ENCODE data around the gene RHEX. TPM values are rescaled to one million over a fixed set of nuclear protein-coding genes. Genes with fewer than 3 reads are reported as not detected.
"Not testable (repeated sequence)": the region's sequence is repeated elsewhere in the genome, so short reads cannot be mapped to it uniquely, and the experiment has no call there.

Gene RHEX
- total RNA-seq, 1 donor = not detected

- Histone ChIP-seq H3K27me3 (ENCODE audit: insufficient read depth, low read length) (no peaks in the 10 kb centered on the region), H3K4me3 (ENCODE audit: low read length) (no peak overlapping the region), H3K9me3 (ENCODE audit: low read depth, low read length) (no peaks in the 10 kb centered on the region), H3K4me1 (ENCODE audit: insufficient read depth, low read length) (peaks cover 12% of the 10 kb centered on the region)
Measured at GRCh38 chr1:206060844-206061243, 7.9 kb downstream of the RHEX start.

GRCh38 chr1:206062464-206062863, 9.5 kb downstream of the RHEX start:
- Histone ChIP-seq H3K27me3 (ENCODE audit: insufficient read depth, low read length) (no peaks in the 10 kb centered on the region), H3K4me3 (ENCODE audit: low read length) (no peak overlapping the region), H3K4me1 (ENCODE audit: insufficient read depth, low read length) (peaks cover 28% of the 10 kb centered on the region), H3K9me3 (ENCODE audit: low read depth, low read length) (no peaks in the 10 kb centered on the region)

GRCh38 chr1:206064001-206064400, 11.0 kb downstream of the RHEX start:
- H3K9me3 ChIP-seq (ENCODE audit: low read depth, low read length); H3K27me3 ChIP-seq (ENCODE audit: insufficient read depth, low read length); H3K4me3 ChIP-seq (ENCODE audit: low read length): not testable (repeated sequence)
- peaks cover 43% of the 10 kb centered on the region for H3K4me1 ChIP-seq (ENCODE audit: insufficient read depth, low read length)

GRCh38 chr1:206064501-206064900, 11.5 kb downstream of the RHEX start:
- not testable (repeated sequence) for H3K4me3 ChIP-seq (ENCODE audit: low read length); H3K9me3 ChIP-seq (ENCODE audit: low read depth, low read length); H3K27me3 ChIP-seq (ENCODE audit: insufficient read depth, low read length)
- H3K4me1 ChIP-seq (ENCODE audit: insufficient read depth, low read length) = peaks cover 38% of the 10 kb centered on the region

GRCh38 chr1:206065547-206066145, 12.7 kb downstream of the RHEX start:
- Histone ChIP-seq H3K4me1 (ENCODE audit: insufficient read depth, low read length) (peaks cover 35% of the 10 kb centered on the region), H3K4me3 (ENCODE audit: low read length) (no peak overlapping the region)

GRCh38 chr1:206066479-206067171, 13.7 kb downstream of the RHEX start:
- peaks cover 35% of the 10 kb centered on the region for H3K4me1 ChIP-seq (ENCODE audit: insufficient read depth, low read length)
- H3K9me3 ChIP-seq (ENCODE audit: low read depth, low read length) = no peaks in the 10 kb centered on the region
- H3K27me3 ChIP-seq (ENCODE audit: insufficient read depth, low read length) = no peaks in the 10 kb centered on the region

More at GRCh38 chr1:206065547-206066145, 12.7 kb downstream of the RHEX start:
- Histone ChIP-seq H3K9me3 (ENCODE audit: low read depth, low read length) (no peaks in the 10 kb centered on the region), H3K27me3 (ENCODE audit: insufficient read depth, low read length) (no peaks in the 10 kb centered on the region)

GRCh38 chr1:206067486-206068227, 14.7 kb downstream of the RHEX start:
- Histone ChIP-seq H3K4me1 (ENCODE audit: insufficient read depth, low read length) (peaks cover 35% of the 10 kb centered on the region), H3K4me3 (ENCODE audit: low read length) (no peak overlapping the region), H3K9me3 (ENCODE audit: low read depth, low read length) (no peaks in the 10 kb centered on the region), H3K27me3 (ENCODE audit: insufficient read depth, low read length) (no peaks in the 10 kb centered on the region)

More at GRCh38 chr1:206066479-206067171, 13.7 kb downstream of the RHEX start:
- H3K4me3 ChIP-seq (ENCODE audit: low read length) = no peak overlapping the region

- no peaks in the 10 kb centered on the region for H3K27me3 ChIP-seq (ENCODE audit: insufficient read depth, low read length)
- H3K4me1 ChIP-seq (ENCODE audit: insufficient read depth, low read length) = peaks cover 35% of the 10 kb centered on the region
- no peaks in the 10 kb centered on the region for H3K9me3 ChIP-seq (ENCODE audit: low read depth, low read length)
- no peak overlapping the region for H3K4me3 ChIP-seq (ENCODE audit: low read length)
Measured at GRCh38 chr1:206068314-206068713, 15.3 kb downstream of the RHEX start.

GRCh38 chr1:206070627-206071304, 17.8 kb downstream of the RHEX start:
- Histone ChIP-seq H3K9me3 (ENCODE audit: low read depth, low read length) (no peaks in the 10 kb centered on the region), H3K27me3 (ENCODE audit: insufficient read depth, low read length) (no peaks in the 10 kb centered on the region), H3K4me3 (ENCODE audit: low read length) (no peak overlapping the region), H3K4me1 (ENCODE audit: insufficient read depth, low read length) (peaks cover 36% of the 10 kb centered on the region)

GRCh38 chr1:206074839-206075238, 21.9 kb downstream of the RHEX start:
- Histone ChIP-seq H3K27me3 (ENCODE audit: insufficient read depth, low read length) (no peaks in the 10 kb centered on the region), H3K4me1 (ENCODE audit: insufficient read depth, low read length) (peaks cover 25% of the 10 kb centered on the region), H3K9me3 (ENCODE audit: low read depth, low read length) (no peaks in the 10 kb centered on the region), H3K4me3 (ENCODE audit: low read length) (no peak overlapping the region)

- H3K4me3 ChIP-seq (ENCODE audit: low read length) = no peak overlapping the region
- no peaks in the 10 kb centered on the region for H3K9me3 ChIP-seq (ENCODE audit: low read depth, low read length)
- H3K27me3 ChIP-seq (ENCODE audit: insufficient read depth, low read length) = no peaks in the 10 kb centered on the region
- peaks cover 37% of the 10 kb centered on the region for H3K4me1 ChIP-seq (ENCODE audit: insufficient read depth, low read length)
Measured at GRCh38 chr1:206075786-206076755, 23.1 kb downstream of the RHEX start.

GRCh38 chr1:206079135-206079534, 26.2 kb downstream of the RHEX start:
- no peak overlapping the region for H3K4me3 ChIP-seq (ENCODE audit: low read length)
- peaks cover 62% of the 10 kb centered on the region for H3K4me1 ChIP-seq (ENCODE audit: insufficient read depth, low read length)

GRCh38 chr1:206080026-206080820, 27.2 kb downstream of the RHEX start:
- no peaks in the 10 kb centered on the region for H3K27me3 ChIP-seq (ENCODE audit: insufficient read depth, low read length)
- H3K4me1 ChIP-seq (ENCODE audit: insufficient read depth, low read length) = peaks cover 57% of the 10 kb centered on the region
- H3K9me3 ChIP-seq (ENCODE audit: low read depth, low read length) = no peaks in the 10 kb centered on the region
- H3K4me3 ChIP-seq (ENCODE audit: low read length) = no peak overlapping the region

More at GRCh38 chr1:206079135-206079534, 26.2 kb downstream of the RHEX start:
- H3K9me3 ChIP-seq (ENCODE audit: low read depth, low read length) = no peaks in the 10 kb centered on the region
- H3K27me3 ChIP-seq (ENCODE audit: insufficient read depth, low read length) = no peaks in the 10 kb centered on the region
